ENCODE results near the gene IGSF21.

IGSF21 gene

GRCh38 chr1:18333220-18333619 is 225.6 kb downstream of the IGSF21 start:
- Histone ChIP-seq H3K4me2 (ENCODE audit: low read depth, low read length) (no peak overlapping the region), H4K20me1 (ENCODE audit: insufficient read depth, low read length) (no peaks in the 10 kb centered on the region), H2AFZ (ENCODE audit: low read length) (no peak overlapping the region), H3K4me3 (ENCODE audit: low read length) (no peak overlapping the region), H3K4me1 (ENCODE audit: low read length) (no peaks in the 10 kb centered on the region), H3K9ac (ENCODE audit: low read length) (no peak overlapping the region), H3K79me2 (ENCODE audit: low read length) (no peaks in the 10 kb centered on the region), H3F3A (ENCODE audit: insufficient read depth, low read length) (no peaks in the 10 kb centered on the region), H3K36me3 (replicated peaks; ENCODE audit: insufficient read depth, low read length) (no peaks in the 10 kb centered on the region), H3K9me2 (replicated peaks; ENCODE audit: insufficient read depth, low read length) (no peaks in the 10 kb centered on the region), H3K27me3 (replicated peaks; ENCODE audit: insufficient read depth, low read length) (peaks cover 88% of the 10 kb centered on the region), H3K9me3 (replicated peaks; ENCODE audit: insufficient read depth, low read length) (no peaks in the 10 kb centered on the region), H3K27ac (ENCODE audit: low read length) (no peak overlapping the region)
- TF ChIP-seq EZH2phosphoT487 (IDR thresholded peaks at IDR 0.05; ENCODE audit: low read length) = no peak
- TF ChIP-seq CTCF (IDR thresholded peaks at IDR 0.05; ENCODE audit: low read length) = no peak
- no peak for TF ChIP-seq EZH2 (optimal IDR thresholded peaks at IDR 0.05; ENCODE audit: low read depth, low read length)
- no peak for DNase-seq

- H3F3A ChIP-seq (ENCODE audit: insufficient read depth, low read length) = no peaks in the 10 kb centered on the region
- no peak overlapping the region for H3K27ac ChIP-seq (ENCODE audit: low read length)
- H3K9me2 ChIP-seq (replicated peaks; ENCODE audit: insufficient read depth, low read length) = no peaks in the 10 kb centered on the region
- no peaks in the 10 kb centered on the region for H4K20me1 ChIP-seq (ENCODE audit: insufficient read depth, low read length)
- no peak for DNase-seq
- H3K4me3 ChIP-seq (ENCODE audit: low read length) = no peak overlapping the region
- H2AFZ ChIP-seq (ENCODE audit: low read length) = no peak overlapping the region
- no peak for TF ChIP-seq CTCF (IDR thresholded peaks at IDR 0.05; ENCODE audit: low read length)
- TF ChIP-seq EZH2 (optimal IDR thresholded peaks at IDR 0.05; ENCODE audit: low read depth, low read length) = no peak
- TF ChIP-seq EZH2phosphoT487 (IDR thresholded peaks at IDR 0.05; ENCODE audit: low read length) = no peak
- H3K9ac ChIP-seq (ENCODE audit: low read length) = no peak overlapping the region
- no peaks in the 10 kb centered on the region for H3K36me3 ChIP-seq (replicated peaks; ENCODE audit: insufficient read depth, low read length)
- no peaks in the 10 kb centered on the region for H3K79me2 ChIP-seq (ENCODE audit: low read length)
- no peaks in the 10 kb centered on the region for H3K9me3 ChIP-seq (replicated peaks; ENCODE audit: insufficient read depth, low read length)
- H3K27me3 ChIP-seq (replicated peaks; ENCODE audit: insufficient read depth, low read length) = peaks cover 84% of the 10 kb centered on the region
- H3K4me1 ChIP-seq (ENCODE audit: low read length) = no peaks in the 10 kb centered on the region
- H3K4me2 ChIP-seq (ENCODE audit: low read depth, low read length) = no peak overlapping the region
Measured at GRCh38 chr1:18336801-18337200, 229.2 kb downstream of the IGSF21 start.

GRCh38 chr1:18337757-18338156 is 230.2 kb downstream of the IGSF21 start:
- H3K27me3 ChIP-seq (replicated peaks; ENCODE audit: insufficient read depth, low read length) = peaks cover 84% of the 10 kb centered on the region
- no peak overlapping the region for H3K27ac ChIP-seq (ENCODE audit: low read length)
- H3K9me3 ChIP-seq (replicated peaks; ENCODE audit: insufficient read depth, low read length) = no peaks in the 10 kb centered on the region
- no peaks in the 10 kb centered on the region for H3K36me3 ChIP-seq (replicated peaks; ENCODE audit: insufficient read depth, low read length)
- no peaks in the 10 kb centered on the region for H3K79me2 ChIP-seq (ENCODE audit: low read length)
- H4K20me1 ChIP-seq (ENCODE audit: insufficient read depth, low read length) = no peaks in the 10 kb centered on the region
- H3K9me2 ChIP-seq (replicated peaks; ENCODE audit: insufficient read depth, low read length) = no peaks in the 10 kb centered on the region
- H3K4me1 ChIP-seq (ENCODE audit: low read length) = no peaks in the 10 kb centered on the region
- H3K4me3 ChIP-seq (ENCODE audit: low read length) = no peak overlapping the region
- no peak overlapping the region for H2AFZ ChIP-seq (ENCODE audit: low read length)
- H3K4me2 ChIP-seq (ENCODE audit: low read depth, low read length) = no peak overlapping the region
- no peak overlapping the region for H3K9ac ChIP-seq (ENCODE audit: low read length)
- H3F3A ChIP-seq (ENCODE audit: insufficient read depth, low read length) = no peaks in the 10 kb centered on the region
- no peak for DNase-seq
- TF ChIP-seq EZH2 (optimal IDR thresholded peaks at IDR 0.05; ENCODE audit: low read depth, low read length) = no peak
- TF ChIP-seq CTCF (IDR thresholded peaks at IDR 0.05; ENCODE audit: low read length) = no peak
- TF ChIP-seq EZH2phosphoT487 (IDR thresholded peaks at IDR 0.05; ENCODE audit: low read length) = no peak
